DND-41 (cell line): ENCODE data around the gene TRPM3.

ENCODE experiments used
- CTCF ChIP-seq: IDR thresholded peaks from 2 replicates; pipeline ENCODE4 v1.5.1; 2012; ENCODE audit warnings: borderline replicate concordance, low read length, moderate library complexity, mild to moderate bottlenecking; ENCODE audit not compliant: poor library complexity, severe bottlenecking; ENCODE audit errors: extremely low read depth
- EZH2 ChIP-seq: IDR thresholded peaks from 3 replicates; pipeline ENCODE4 v1.6.1; 2012; ENCODE audit warnings: borderline replicate concordance, low read depth, mild to moderate bottlenecking, moderate library complexity, low read length, inconsistent platforms; ENCODE audit not compliant: severe bottlenecking

GRCh38 chr9:70964861-70965260 lies 156.6 kb downstream of the TRPM3 start:
- no peak for TF ChIP-seq CTCF
- no peak for TF ChIP-seq EZH2
